Measurements from ENCODE around the gene TMA7. TPM values are rescaled to one million over a fixed set of nuclear protein-coding genes. Genes with fewer than 3 reads are reported as not detected.

The TMA7 gene
- total and polyA plus RNA-seq, 9 of the 15 experiments (the other 6 are each of a cell fraction or from before 2014, with no cell fraction given), result 209 to 1,003 (median 486) TPM

GRCh38 chr3:48430708-48431101, 9.4 kb upstream of the TMA7 start:
- BruUV-seq (replicated peaks), result no TSS peak
- no peaks in the 10 kb centered on the region for H3K9me3 ChIP-seq (replicated peaks; ENCODE audit: control insufficient read depth, insufficient read depth, low read depth, low read length)
- no peaks in the 10 kb centered on the region for H4K20me1 ChIP-seq (replicated peaks; ENCODE audit: control insufficient read depth, insufficient read depth, low read length)
- POLR2A ChIA-PET, result interaction anchor here (0.7 kb wide), 1 partner anchor 23 kb away, joined by 3 read pairs; no protein-coding TSS in a partner anchor
- no peak overlapping the region for H3K27ac ChIP-seq (ENCODE audit: extremely low read depth, low read depth, low read length)
- peaks cover 12 to 36% of the 10 kb centered on the region in 2 experiments; a peak in 4 of 5 replicates for H3K4me1 ChIP-seq (replicated peaks in 1 of 2; ENCODE audit: control insufficient read depth in 2 of 2, insufficient read depth in 2 of 2, low read length in 2 of 2)
- peaks cover 32% of the 10 kb centered on the region; the same call in 2 of the 3 replicates for H3K36me3 ChIP-seq (ENCODE audit: control insufficient read depth, insufficient read depth, low read length)
- H3K79me2 ChIP-seq (ENCODE audit: control insufficient read depth, insufficient read depth, low read length), result peaks cover 2% of the 10 kb centered on the region; the same call in 2 of the 3 replicates
- no peak overlapping the region for H3K4me2 ChIP-seq (ENCODE audit: insufficient read depth, low read length)
- no peaks in the 10 kb centered on the region for H3K9me1 ChIP-seq (ENCODE audit: control insufficient read depth, insufficient read depth, low read length)
- no peak for DNase-seq (ENCODE audit: extremely low read depth in 1 of 4, low spot score in 3 of 4)
- CTCF ChIA-PET (ENCODE audit: low intra/inter-chr PET ratio), result no interaction called here
- in situ Hi-C loops (cut with MboI), result loop anchor here (10.0 kb wide), 2 partner anchors 196 to 236 kb away; no protein-coding TSS in a partner anchor
- H3K9ac ChIP-seq (ENCODE audit: insufficient read depth in 1 of 2, low read depth in 2 of 2, low read length in 2 of 2), result no peak overlapping the region; a peak in 1 of 4 replicates
- FAIRE-seq, result no peak
- H2AFZ ChIP-seq (ENCODE audit: low read depth, low read length), result no peak overlapping the region
- 50% methylated on average over 1 of the region's 1 CpG for whole genome bisulfite sequencing (ENCODE audit: insufficient coverage, low coverage, missing lambda C conversion rate)
- ATAC-seq, result no peak
- H3K4me3 ChIP-seq, result no peak overlapping the region
- TF ChIP-seq TGIF2 (CRISPR knock-in tag; IDR thresholded peaks at IDR 0.05) (no peak), ELF1 (tag; IDR thresholded peaks at IDR 0.05) (no peak), POLR2H (tag; IDR thresholded peaks at IDR 0.05; ENCODE audit: low read depth) (no peak), KAT2B (IDR thresholded peaks at IDR 0.05; ENCODE audit: low read depth, low read length) (no peak), EGR1 (conservative IDR thresholded peaks at IDR 0.05) (no peak), CREB1 (IDR thresholded peaks at IDR 0.05) (no peak), CREB1 (CRISPR knock-in tag; IDR thresholded peaks at IDR 0.05) (no peak), NFIX (CRISPR knock-in tag; IDR thresholded peaks at IDR 0.05; ENCODE audit: low read depth) (no peak), SRSF9 (IDR thresholded peaks at IDR 0.05; ENCODE audit: borderline replicate concordance, low read depth, low read length) (no peak), MTA3 (IDR thresholded peaks at IDR 0.05; ENCODE audit: borderline replicate concordance) (no peak), JUND (IDR thresholded peaks at IDR 0.05; ENCODE audit: borderline replicate concordance, low read depth, low read length) (no peak), JUND (tag; IDR thresholded peaks at IDR 0.05; ENCODE audit: borderline replicate concordance, low read depth, low read length) (no peak), RNF219 (CRISPR knock-in tag; IDR thresholded peaks at IDR 0.05) (no peak), CC2D1A (IDR thresholded peaks at IDR 0.05) (no peak)
- H3K27me3 ChIP-seq (ENCODE audit: control insufficient read depth in 2 of 2, insufficient read depth in 2 of 2, low read length in 2 of 2), result no peaks in the 10 kb centered on the region
- intact Hi-C loops (cut with micrococcal nuclease), result no loop called here

Data from K562 (cell line).